Thoracic aorta (tissue), 2 donors: Measurements from ENCODE around the gene PLOD2. TPM values are rescaled to one million over a fixed set of nuclear protein-coding genes. Genes with fewer than 3 reads are reported as not detected.

Experiments
- ATAC-seq: fragments of 150-250 bp; one replicate; pipeline ENCODE4 v1.8.0; 2017; ENCODE audit warnings: low read depth; ENCODE audit not compliant: insufficient number of reproducible peaks, low FRiP score
- DNase-seq: peaks from one replicate; pipeline ENCODE4 v3.0.0-alpha.2; 2020; ENCODE audit warnings: low spot score
- H3K27ac ChIP-seq, 2 donors: fragments of 200-600 bp; sonication (generic); 1 replicate in 1 of 2; 2 replicates in 1 of 2; pipeline ENCODE4 v1.5.1; 2016; ENCODE audit warnings: mild to moderate bottlenecking in 2 of 2, moderate library complexity in 2 of 2
- H3K27me3 ChIP-seq: fragments of 200-600 bp; sonication (generic); replicated peaks from 2 replicates; pipeline ENCODE4 v1.6.0; 2016; ENCODE audit warnings: mild to moderate bottlenecking; ENCODE audit not compliant: insufficient read depth
- H3K36me3 ChIP-seq: fragments of 200-600 bp; sonication (generic); one replicate; pipeline ENCODE4 v1.5.1; 2016
- H3K4me1 ChIP-seq, 2 donors: fragments of 200-600 bp; sonication (generic); 1 replicate in 1 of 2; 2 replicates in 1 of 2; pipeline versions ENCODE4 v1.5.1 to v1.6.0; 2016; ENCODE audit warnings: low read depth in 2 of 2, mild to moderate bottlenecking in 1 of 2; ENCODE audit not compliant: control insufficient read depth in 1 of 2
- H3K4me3 ChIP-seq: fragments of 200-600 bp; sonication (generic); 2 replicates; pipeline ENCODE4 v1.5.1; 2016; ENCODE audit warnings: mild to moderate bottlenecking
- H3K9me3 ChIP-seq: fragments of 200-600 bp; sonication (generic); 2 replicates; pipeline ENCODE4 v1.5.1; 2016
- total RNA-seq, 2 donors: library from RNA; depleted of rRNA; stranded (reverse); fragments of >200 nt; gene quantifications; one replicate each; pipeline versions ENCODE4 v1.1.0 to v1.2.3, GENCODE V29; 2016
- TF ChIP-seq, protein P1 (sequence below): fragments of 200-600 bp; sonication (generic); IDR thresholded peaks from one replicate; pipeline ENCODE4 v1.5.1; 2019; ENCODE audit warnings: antibody characterized with exemption

The PLOD2 gene
- total RNA-seq, 2 donors from 2014 or later = 42.8 to 92.6 TPM

DNA sequence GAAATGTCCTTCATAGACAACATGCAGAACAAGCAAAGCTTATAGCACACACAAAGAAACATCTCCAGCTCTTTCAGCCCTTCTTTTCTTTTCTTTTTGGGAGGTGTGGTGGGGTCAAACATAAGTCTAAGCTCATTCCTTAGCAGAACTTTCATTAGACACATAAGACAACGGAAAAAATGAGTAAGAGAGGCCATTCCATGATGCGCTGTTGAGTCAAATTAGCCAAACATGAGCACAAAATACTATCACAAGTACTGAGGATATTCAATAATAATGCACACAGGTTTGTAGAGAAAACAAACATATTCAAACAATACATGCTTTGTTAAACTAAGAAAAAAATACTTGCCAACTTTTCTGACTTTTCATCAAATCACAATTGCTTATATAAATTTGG, 83.0 kb downstream of the PLOD2 start:
- TF ChIP-seq, protein P1, sequence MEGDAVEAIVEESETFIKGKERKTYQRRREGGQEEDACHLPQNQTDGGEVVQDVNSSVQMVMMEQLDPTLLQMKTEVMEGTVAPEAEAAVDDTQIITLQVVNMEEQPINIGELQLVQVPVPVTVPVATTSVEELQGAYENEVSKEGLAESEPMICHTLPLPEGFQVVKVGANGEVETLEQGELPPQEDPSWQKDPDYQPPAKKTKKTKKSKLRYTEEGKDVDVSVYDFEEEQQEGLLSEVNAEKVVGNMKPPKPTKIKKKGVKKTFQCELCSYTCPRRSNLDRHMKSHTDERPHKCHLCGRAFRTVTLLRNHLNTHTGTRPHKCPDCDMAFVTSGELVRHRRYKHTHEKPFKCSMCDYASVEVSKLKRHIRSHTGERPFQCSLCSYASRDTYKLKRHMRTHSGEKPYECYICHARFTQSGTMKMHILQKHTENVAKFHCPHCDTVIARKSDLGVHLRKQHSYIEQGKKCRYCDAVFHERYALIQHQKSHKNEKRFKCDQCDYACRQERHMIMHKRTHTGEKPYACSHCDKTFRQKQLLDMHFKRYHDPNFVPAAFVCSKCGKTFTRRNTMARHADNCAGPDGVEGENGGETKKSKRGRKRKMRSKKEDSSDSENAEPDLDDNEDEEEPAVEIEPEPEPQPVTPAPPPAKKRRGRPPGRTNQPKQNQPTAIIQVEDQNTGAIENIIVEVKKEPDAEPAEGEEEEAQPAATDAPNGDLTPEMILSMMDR = no peak
- Histone ChIP-seq H3K4me1 (peaks cover 9 to 13% of the 10 kb centered on the region in 2 donors), H3K36me3 (no peaks in the 10 kb centered on the region), H3K27ac (no peak overlapping the region), H3K9me3 (no peaks in the 10 kb centered on the region), H3K27me3 (no peaks in the 10 kb centered on the region), H3K4me3 (no peak overlapping the region)
- ATAC-seq = no peak
- DNase-seq = no peak

DNA sequence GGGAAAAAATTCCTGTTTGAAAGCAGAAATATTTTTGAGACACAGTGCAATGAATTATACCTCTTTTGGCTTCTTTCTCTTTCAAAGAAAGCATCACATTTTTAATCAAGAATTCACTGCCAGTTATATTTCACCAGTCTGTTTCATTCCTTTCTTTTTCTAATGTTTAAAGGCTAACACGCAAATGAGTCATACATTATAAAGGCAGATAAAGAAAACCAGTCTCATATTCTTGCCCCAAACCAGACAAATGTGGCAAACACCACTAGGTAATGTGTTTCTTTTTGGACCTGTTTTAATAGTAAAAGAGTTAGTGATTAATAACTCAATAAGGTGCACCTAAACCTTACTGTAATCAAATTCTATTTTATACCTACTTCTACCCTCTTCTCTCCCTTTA, 83.8 kb downstream of the PLOD2 start:
- Histone ChIP-seq H3K27me3 (no peaks in the 10 kb centered on the region), H3K9me3 (no peaks in the 10 kb centered on the region), H3K4me1 (peaks cover 14 to 20% of the 10 kb centered on the region in 2 donors), H3K27ac (peak overlapping the region in 1 of 2 donors; percentile 34), H3K4me3 (no peak overlapping the region), H3K36me3 (peaks cover under 1% of the 10 kb centered on the region)
- no peak for ATAC-seq
- TF ChIP-seq, protein P1 = no peak
- DNase-seq = no peak

GRCh38 chr3:146072824-146073223, 88.2 kb downstream of the PLOD2 start:
- Histone ChIP-seq H3K27me3 (no peaks in the 10 kb centered on the region), H3K27ac (no peak overlapping the region), H3K36me3 (peaks cover 6% of the 10 kb centered on the region), H3K4me1 (peaks cover 14 to 20% of the 10 kb centered on the region in 2 donors), H3K9me3 (no peaks in the 10 kb centered on the region), H3K4me3 (no peak overlapping the region)
- DNase-seq (no peak), ATAC-seq (no peak)
- TF ChIP-seq, protein P1 = no peak

GRCh38 chr3:146072061-146072460, 88.9 kb downstream of the PLOD2 start:
- TF ChIP-seq, protein P1 = no peak

DNA sequence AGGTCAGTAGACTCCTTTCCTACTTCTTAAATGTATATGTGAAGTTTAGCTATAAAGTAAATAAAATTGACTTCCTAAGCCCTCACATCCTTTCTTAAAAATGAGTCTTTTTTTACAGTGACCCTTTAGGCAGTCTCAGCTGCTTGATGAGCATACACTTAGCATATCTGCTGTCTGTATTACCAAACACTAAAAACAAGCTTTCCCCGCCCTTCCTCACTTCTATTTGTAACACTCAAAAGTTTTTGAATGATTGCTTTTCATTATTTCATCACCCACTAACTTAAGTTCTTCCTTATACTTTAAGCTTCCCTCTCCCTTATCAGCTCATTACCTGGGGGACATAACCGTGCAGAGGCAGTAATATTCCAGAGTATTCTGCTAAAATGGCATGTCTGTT, 89.4 kb downstream of the PLOD2 start:
- H3K4me3 ChIP-seq = no peak overlapping the region
- DNase-seq (no peak), ATAC-seq (no peak)
- no peaks in the 10 kb centered on the region for H3K27me3 ChIP-seq
- no peaks in the 10 kb centered on the region for H3K9me3 ChIP-seq
- TF ChIP-seq, protein P1 = no peak
- peaks cover 6% of the 10 kb centered on the region for H3K36me3 ChIP-seq
- H3K4me1 ChIP-seq = peaks cover 9 to 12% of the 10 kb centered on the region in 2 donors
- H3K27ac ChIP-seq = peak overlapping the region; percentile 27 to 38

More at GRCh38 chr3:146072061-146072460, 88.9 kb downstream of the PLOD2 start:
- H3K36me3 ChIP-seq = peaks cover 6% of the 10 kb centered on the region
- H3K27me3 ChIP-seq = no peaks in the 10 kb centered on the region
- H3K27ac ChIP-seq = peak overlapping the region; percentile 27 to 38
- DNase-seq (no peak), ATAC-seq (no peak)
- no peak overlapping the region for H3K4me3 ChIP-seq
- no peaks in the 10 kb centered on the region for H3K9me3 ChIP-seq
- H3K4me1 ChIP-seq = peaks cover 9 to 15% of the 10 kb centered on the region in 2 donors
